ENCODE data around the gene AIMP2. TPM values are rescaled to one million over a fixed set of nuclear protein-coding genes. Genes with fewer than 3 reads are reported as not detected.

AIMP2 gene
- polyA plus RNA-seq, 3 donors, result 15.7 to 33.5 (median 32.7) TPM

- peaks cover 13% of the 10 kb centered on the region for H3K4me1 Mint-ChIP-seq
- DNase-seq, result peak in 2 of 3 donors; percentile 28 to 30
- H3K36me3 Mint-ChIP-seq, result no peaks in the 10 kb centered on the region
- no peak overlapping the region for H2AFZ ChIP-seq (ENCODE audit: insufficient read depth, low read depth, low read length, poor library complexity, severe bottlenecking)
- H3K4me3 Mint-ChIP-seq, result no peak overlapping the region
- H3K4me3 ChIP-seq (replicated peaks in 1 of 3; ENCODE audit: low read depth in 2 of 3, low read length in 3 of 3), result no peak overlapping the region
- H3K27me3 ChIP-seq (ENCODE audit: control insufficient read depth in 2 of 2, insufficient read depth in 2 of 2, low read length in 2 of 2), result no peaks in the 10 kb centered on the region
- no peak overlapping the region for H3K27ac Mint-ChIP-seq
- H3K27me3 Mint-ChIP-seq (ENCODE audit: low read depth in 3 of 3), result peaks cover 0 to 3% (median 0%) of the 10 kb centered on the region in 3 donors
- no peak for TF ChIP-seq CTCF (IDR thresholded peaks at IDR 0.05)
- H3K4me2 ChIP-seq (replicated peaks; ENCODE audit: extremely low read depth, low read length, poor library complexity, severe bottlenecking), result no peak overlapping the region
- no peak overlapping the region for H3K9ac ChIP-seq (ENCODE audit: insufficient read depth, low read length, poor library complexity, severe bottlenecking)
- no peak overlapping the region for H3K27ac ChIP-seq (ENCODE audit: low read depth in 1 of 2, low read length in 2 of 2)
- no peaks in the 10 kb centered on the region for H3K36me3 ChIP-seq (replicated peaks in 1 of 2; ENCODE audit: control insufficient read depth in 1 of 2, insufficient read depth in 2 of 2, low read length in 2 of 2)
- peaks cover 12 to 15% of the 10 kb centered on the region in 2 donors for H3K4me1 ChIP-seq (ENCODE audit: control insufficient read depth in 1 of 2, insufficient read depth in 2 of 2, low read length in 2 of 2)
- H3K79me2 ChIP-seq (ENCODE audit: insufficient read depth, low read length), result no peaks in the 10 kb centered on the region
- peaks cover 0 to 2% (median 0%) of the 10 kb centered on the region in 7 donors for H3K9me3 Mint-ChIP-seq
- intact Hi-C loops (cut with micrococcal nuclease), result no loop called here
- H4K20me1 ChIP-seq (ENCODE audit: insufficient read depth, low read length), result no peaks in the 10 kb centered on the region
- WGBS (ENCODE audit: insufficient coverage), result 50% methylated on average over 2 of the region's 3 CpGs
- H3K9me3 ChIP-seq (replicated peaks in 1 of 2; ENCODE audit: control insufficient read depth in 1 of 2, insufficient read depth in 1 of 2, low read length in 2 of 2), result no peaks in the 10 kb centered on the region
Measured at GRCh38 chr7:6071406-6071805, 62.3 kb downstream of the AIMP2 start.

Small RNA genes lying within 50 kb of the gene (small RNA-seq; reads per million reads assigned to genes)
- gene RF00019 (ENCODE audit: insufficient read length, low read depth) (not detected), gene RNU6-218P (ENCODE audit: insufficient read length, low read depth) (not detected), gene SNORA80D (ENCODE audit: insufficient read length, low read depth) (1.2 reads per million)

Other genes with a start within 250 kb of the AIMP2 start
- gene RNF216, start 227.6 kb upstream of the AIMP2 start, polyA plus RNA-seq, result 10 to 100 TPM; 11.8 to 36.8 (median 14.8) TPM
- not detected for gene OCM, start 128.5 kb upstream of the AIMP2 start, polyA plus RNA-seq
- 10 to 100 TPM; 43.8 to 74.6 (median 72.8) TPM for gene CCZ1, start 110.5 kb upstream of the AIMP2 start, polyA plus RNA-seq
- not detected for gene RSPH10B, start 38.6 kb upstream of the AIMP2 start, polyA plus RNA-seq
- gene PMS2, start 223 bp upstream of the AIMP2 start, polyA plus RNA-seq, result 1 to 10 TPM; 3.8 to 5.1 (median 4.8) TPM
- gene ANKRD61, start 22.1 kb downstream of the AIMP2 start, polyA plus RNA-seq, result not detected
- gene EIF2AK1, start 49.9 kb downstream of the AIMP2 start, polyA plus RNA-seq, result 10 to 100 TPM; 47.4 to 58.0 (median 47.9) TPM
- gene USP42, start 95.7 kb downstream of the AIMP2 start, polyA plus RNA-seq, result 1 to 10 TPM; 1.5 to 5.7 (median 2.8) TPM

Measured in CD14-positive monocyte (primary cell).